HG02642 (cell line): Measurements from ENCODE around the gene SCAP.
"Not testable (repeated sequence)": the region's sequence is repeated elsewhere in the genome, so short reads cannot be mapped to it uniquely, and the experiment has no call there.

ENCODE experiments used
- ATAC-seq: cut with Tn5 transposase; IDR thresholded peaks from one replicate; pipeline ENCODE4 v1.9.1; 2021; ENCODE audit warnings: mild to moderate bottlenecking; ENCODE audit not compliant: unreplicated experiment, poor library complexity

SCAP gene

GRCh38 chr3:47370887-47371697 is 104.6 kb downstream of the SCAP start:
- no peak for ATAC-seq

GRCh38 chr3:47370020-47370419 is 105.7 kb downstream of the SCAP start:
- ATAC-seq: not testable (repeated sequence)

DNA sequence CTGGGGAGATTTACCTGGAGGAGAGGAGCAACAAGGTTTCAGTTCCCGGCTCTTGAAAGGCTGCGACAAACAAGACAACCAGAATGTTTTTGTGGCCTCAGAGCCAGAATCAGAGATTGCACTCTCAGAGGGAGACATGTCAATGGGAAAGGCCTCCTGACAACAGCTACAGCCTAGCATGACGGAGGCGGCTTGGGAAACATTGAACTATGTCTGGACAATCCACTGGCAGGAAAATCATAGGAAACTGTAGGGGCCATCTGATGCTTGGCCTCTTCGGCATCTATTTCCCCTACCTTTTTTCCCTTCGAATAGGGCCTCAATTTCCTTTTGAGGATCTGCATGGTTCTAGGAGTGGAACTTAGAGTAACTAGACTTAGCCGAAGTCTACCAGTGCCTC is 108.1 kb downstream of the SCAP start:
- no peak for ATAC-seq

DNA sequence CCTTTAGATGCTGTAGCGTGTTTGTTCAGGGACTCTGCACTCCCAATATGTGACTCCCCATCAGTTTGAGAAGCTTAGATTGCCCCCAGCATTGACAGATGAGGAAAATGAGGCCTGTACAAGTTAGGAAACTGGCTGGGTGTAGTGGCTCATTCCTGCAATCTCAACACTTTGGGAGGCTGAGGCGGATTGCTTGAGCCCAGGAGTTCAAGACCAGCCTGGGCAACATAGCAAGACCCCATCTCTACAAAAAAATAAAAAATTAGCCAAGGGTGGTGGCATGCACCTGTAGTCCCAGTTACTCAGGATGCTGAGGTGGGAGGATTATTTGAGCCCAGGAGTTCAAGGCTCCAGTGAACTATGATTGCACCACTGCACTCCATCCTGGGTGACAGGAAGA is 108.9 kb downstream of the SCAP start:
- ATAC-seq: no peak

DNA sequence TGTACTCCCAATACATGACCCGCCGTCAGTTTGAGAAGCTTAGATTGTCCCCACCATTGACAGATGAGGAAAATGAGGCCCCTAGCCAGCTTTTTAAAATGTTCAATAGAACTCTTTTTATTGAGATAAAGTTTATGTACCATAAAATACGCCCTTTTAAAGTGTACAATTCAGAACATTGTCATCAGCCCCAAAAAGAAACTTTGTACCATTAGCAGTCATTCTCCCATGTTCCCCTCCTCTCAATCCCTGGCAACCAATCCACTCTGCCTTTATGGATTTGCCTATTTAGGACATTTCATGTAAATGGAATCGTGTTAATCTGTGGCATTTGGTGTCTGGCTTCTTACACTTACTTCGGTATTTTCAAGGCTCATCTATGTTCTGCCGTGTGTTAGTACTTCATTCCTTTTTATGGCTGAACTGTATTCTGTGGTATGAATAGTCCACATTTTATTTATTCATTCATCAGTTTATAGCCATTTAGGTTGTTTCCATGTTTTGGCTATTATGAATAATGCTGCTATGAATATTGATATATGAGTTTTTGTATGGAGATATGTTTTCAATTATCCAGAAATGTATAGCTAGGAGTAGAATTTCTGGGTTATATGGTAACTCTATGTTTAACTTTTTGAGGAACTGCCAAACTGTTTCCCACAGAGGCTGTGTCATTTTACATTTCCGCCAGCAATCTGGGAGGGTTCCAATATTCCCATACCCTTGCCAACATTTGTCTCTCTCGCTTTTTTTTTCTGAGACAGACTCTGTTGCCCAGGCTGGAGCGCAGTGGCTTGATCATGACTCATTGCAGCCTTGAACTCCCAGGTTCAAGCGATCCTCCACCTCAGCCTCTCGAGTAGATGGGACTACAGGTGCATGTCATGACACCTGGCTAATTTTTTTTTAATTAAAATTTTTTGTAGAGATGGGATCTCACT is 110.3 kb downstream of the SCAP start:
- ATAC-seq: no peak
